Prostate gland (tissue), 2 donors: ENCODE measurements around the gene GNG10. TPM values are rescaled to one million over a fixed set of nuclear protein-coding genes. Genes with fewer than 3 reads are reported as not detected.

Experiments
- DNase-seq: peaks from one replicate; pipeline ENCODE4 v3.0.0-alpha.2; 2019; ENCODE audit warnings: low spot score
- H3K27ac ChIP-seq, 2 donors: fragments of 200-600 bp; sonication (generic); 2 replicates each; pipeline ENCODE4 v1.5.1; 2017 to 2019
- H3K27me3 ChIP-seq: fragments of 200-600 bp; sonication (generic); replicated peaks from 2 replicates; pipeline ENCODE4 v1.5.1; 2019; ENCODE audit not compliant: insufficient read depth
- H3K36me3 ChIP-seq, 2 donors: fragments of 200-600 bp; sonication (generic); 1 replicate in 1 of 2; 2 replicates in 1 of 2; pipeline versions ENCODE4 v1.5.1 to v1.8.1; 2017 to 2019
- H3K4me1 ChIP-seq: fragments of 200-600 bp; sonication (generic); replicated peaks from 2 replicates; pipeline ENCODE4 v1.5.1; 2019
- H3K4me3 ChIP-seq, 2 donors: fragments of 200-600 bp; sonication (generic); 2 replicates each; pipeline ENCODE4 v1.5.1; 2017 to 2019
- H3K9me3 ChIP-seq: fragments of 200-600 bp; sonication (generic); 2 replicates; pipeline ENCODE4 v1.5.1; 2017
- POLR2A ChIP-seq: fragments of 450-650 bp; IDR thresholded peaks from one replicate; pipeline ENCODE4 v1.6.1; 2016; ENCODE audit warnings: antibody characterized with exemption, mild to moderate bottlenecking
- POLR2AphosphoS5 ChIP-seq: sonication (generic); formaldehyde crosslinking; IDR thresholded peaks from one replicate; pipeline ENCODE4 v1.6.1; 2017; ENCODE audit warnings: antibody characterized with exemption
- WGBS: methylation state at CpG from one replicate; pipeline ENCODE4 v1.1.5; 2018; 5-methylcytosine and 5-hydroxymethylcytosine counted together
- intact Hi-C: fragments of 100-400 bp; cut with DNase I; formaldehyde crosslinking; loops from one replicate; pipeline ENCODE4 v1.14.2; 2022
- total RNA-seq, 2 donors: library from RNA; depleted of rRNA; stranded (reverse); fragments of >200 nt; gene quantifications; one replicate each; pipeline ENCODE4 v1.1.0, GENCODE V29; 2016
- TF ChIP-seq, protein P1 (sequence below), 4 experiments: fragments of 200-600 bp in 2 of 4; fragments of 450-650 bp in 2 of 4; sonication (generic) in 2 of 4; IDR thresholded peaks; 1 replicate in 3 of 4; 2 replicates in 1 of 4; pipeline ENCODE4 v1.5.1; 2016 to 2019; ENCODE audit warnings: antibody characterized with exemption in 4 of 4, mild to moderate bottlenecking in 2 of 4, moderate library complexity in 2 of 4

Gene GNG10
- total RNA-seq, 2 donors from 2014 or later = 51.2 to 73.0 TPM

DNA sequence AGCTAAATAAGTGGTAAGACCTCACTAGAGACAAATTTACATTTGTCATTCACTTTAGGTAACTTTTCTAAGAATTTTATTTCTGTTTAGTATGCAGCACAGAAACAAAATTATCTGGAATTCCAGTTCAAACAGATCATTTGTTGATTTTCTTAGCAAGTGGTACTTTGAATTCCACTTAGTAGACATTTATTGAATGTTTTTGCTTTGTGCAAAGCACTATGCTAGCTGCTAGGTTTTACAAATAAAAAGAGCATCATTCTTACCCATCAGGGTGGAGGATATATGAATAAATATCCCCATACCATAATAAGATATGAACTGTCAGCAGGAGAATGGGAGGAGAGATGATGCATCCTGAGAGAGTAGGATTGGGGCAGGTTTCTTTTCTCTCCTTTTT, 35.4 kb downstream of the GNG10 start:
- Histone ChIP-seq H3K36me3 (no peaks in the 10 kb centered on the region), H3K27ac (no peak overlapping the region), H3K9me3 (no peaks in the 10 kb centered on the region), H3K27me3 (no peaks in the 10 kb centered on the region), H3K4me3 (no peak overlapping the region), H3K4me1 (no peaks in the 10 kb centered on the region)
- DNase-seq = no peak
- no peak for TF ChIP-seq POLR2A
- no peak for TF ChIP-seq POLR2AphosphoS5
- TF ChIP-seq, protein P1, sequence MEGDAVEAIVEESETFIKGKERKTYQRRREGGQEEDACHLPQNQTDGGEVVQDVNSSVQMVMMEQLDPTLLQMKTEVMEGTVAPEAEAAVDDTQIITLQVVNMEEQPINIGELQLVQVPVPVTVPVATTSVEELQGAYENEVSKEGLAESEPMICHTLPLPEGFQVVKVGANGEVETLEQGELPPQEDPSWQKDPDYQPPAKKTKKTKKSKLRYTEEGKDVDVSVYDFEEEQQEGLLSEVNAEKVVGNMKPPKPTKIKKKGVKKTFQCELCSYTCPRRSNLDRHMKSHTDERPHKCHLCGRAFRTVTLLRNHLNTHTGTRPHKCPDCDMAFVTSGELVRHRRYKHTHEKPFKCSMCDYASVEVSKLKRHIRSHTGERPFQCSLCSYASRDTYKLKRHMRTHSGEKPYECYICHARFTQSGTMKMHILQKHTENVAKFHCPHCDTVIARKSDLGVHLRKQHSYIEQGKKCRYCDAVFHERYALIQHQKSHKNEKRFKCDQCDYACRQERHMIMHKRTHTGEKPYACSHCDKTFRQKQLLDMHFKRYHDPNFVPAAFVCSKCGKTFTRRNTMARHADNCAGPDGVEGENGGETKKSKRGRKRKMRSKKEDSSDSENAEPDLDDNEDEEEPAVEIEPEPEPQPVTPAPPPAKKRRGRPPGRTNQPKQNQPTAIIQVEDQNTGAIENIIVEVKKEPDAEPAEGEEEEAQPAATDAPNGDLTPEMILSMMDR (IDR thresholded peaks at IDR 0.05) = no peak
- intact Hi-C loops = no loop called here

GRCh38 chr9:111700776-111701175, 39.4 kb downstream of the GNG10 start:
- no peak for TF ChIP-seq POLR2AphosphoS5
- H3K36me3 ChIP-seq = no peaks in the 10 kb centered on the region
- H3K4me3 ChIP-seq = no peak overlapping the region
- 72% methylated on average over 1 of the region's 1 CpG for WGBS
- intact Hi-C loops = no loop called here
- H3K27me3 ChIP-seq = no peaks in the 10 kb centered on the region
- no peaks in the 10 kb centered on the region for H3K4me1 ChIP-seq
- DNase-seq = no peak
- H3K27ac ChIP-seq = no peak overlapping the region
- no peaks in the 10 kb centered on the region for H3K9me3 ChIP-seq

DNA sequence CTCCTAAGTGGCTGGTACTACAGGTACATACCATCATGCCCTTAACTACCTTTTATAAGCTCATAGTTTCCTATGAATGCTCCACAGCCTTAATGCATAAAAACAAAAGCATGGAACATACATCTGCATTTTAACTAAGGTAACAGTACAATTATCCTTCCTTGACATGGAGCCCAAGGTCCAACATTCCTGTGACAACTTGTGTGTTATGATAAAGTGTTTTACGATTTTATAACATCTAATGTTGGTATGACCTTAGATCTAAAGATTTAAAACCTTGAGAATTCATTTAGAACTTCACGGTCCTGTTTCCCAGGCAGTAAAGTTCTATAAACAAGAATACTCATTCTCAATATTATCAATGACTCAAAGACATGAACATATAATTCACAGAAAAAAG, 43.1 kb downstream of the GNG10 start:
- H3K4me1 ChIP-seq = no peaks in the 10 kb centered on the region
- no peak for DNase-seq
- no peak for TF ChIP-seq POLR2AphosphoS5
- TF ChIP-seq, protein P1 (IDR thresholded peaks at IDR 0.05) = no peak
- H3K27ac ChIP-seq = no peak overlapping the region
- no peak overlapping the region for H3K4me3 ChIP-seq
- H3K27me3 ChIP-seq = no peaks in the 10 kb centered on the region
- no peaks in the 10 kb centered on the region for H3K36me3 ChIP-seq
- no peaks in the 10 kb centered on the region for H3K9me3 ChIP-seq
- intact Hi-C loops = no loop called here
- WGBS = 71% methylated on average over 2 of the region's 2 CpGs

DNA sequence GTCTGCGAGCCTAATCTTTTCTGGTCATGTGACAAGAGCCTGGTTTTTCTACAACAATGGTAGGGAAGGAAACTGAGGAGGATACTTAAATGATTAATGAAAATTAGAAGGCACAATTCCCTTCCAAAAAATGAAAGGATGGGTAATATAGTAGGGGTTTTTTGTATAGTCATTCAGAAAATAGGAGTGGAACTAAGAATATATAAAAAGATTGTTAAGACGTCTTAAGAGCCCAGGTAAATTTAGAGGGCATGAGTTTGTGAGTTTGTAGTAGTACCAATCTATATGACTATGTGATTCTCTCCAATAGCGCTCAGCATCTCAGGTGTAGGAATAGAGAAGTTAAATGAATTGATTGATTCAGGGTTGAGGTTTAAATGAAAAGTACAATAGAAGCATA, 50.1 kb downstream of the GNG10 start:
- intact Hi-C loops = no loop called here
- no peaks in the 10 kb centered on the region for H3K4me1 ChIP-seq
- WGBS = 95% methylated on average over 3 of the region's 3 CpGs
- H3K9me3 ChIP-seq = no peaks in the 10 kb centered on the region
- H3K27ac ChIP-seq = no peak overlapping the region
- H3K4me3 ChIP-seq = no peak overlapping the region
- no peaks in the 10 kb centered on the region for H3K36me3 ChIP-seq
- TF ChIP-seq POLR2A (no peak), POLR2AphosphoS5 (no peak)
- TF ChIP-seq, protein P1 (IDR thresholded peaks at IDR 0.05) = no peak
- no peaks in the 10 kb centered on the region for H3K27me3 ChIP-seq
- no peak for DNase-seq

- TF ChIP-seq POLR2A (no peak), POLR2AphosphoS5 (no peak)
- TF ChIP-seq, protein P1 (IDR thresholded peaks at IDR 0.05) = no peak
- Histone ChIP-seq H3K4me1 (no peaks in the 10 kb centered on the region), H3K4me3 (no peak overlapping the region), H3K27ac (no peak overlapping the region), H3K9me3 (no peaks in the 10 kb centered on the region), H3K36me3 (no peaks in the 10 kb centered on the region), H3K27me3 (no peaks in the 10 kb centered on the region)
- DNase-seq = no peak
- 94% methylated on average over 3 of the region's 3 CpGs for WGBS
- intact Hi-C loops = no loop called here
Measured at GRCh38 chr9:111712369-111712768, 51.0 kb downstream of the GNG10 start.
